Liver (tissue), 9 donors: ENCODE data around the gene ZNF862. TPM values are rescaled to one million over a fixed set of nuclear protein-coding genes. Genes with fewer than 3 reads are reported as not detected.

Source experiments
- DNase-seq: peaks from one replicate; pipeline ENCODE4 v3.0.0-alpha.2; 2017; ENCODE audit warnings: low spot score
- H3K27ac ChIP-seq, 2 donors: one replicate each; pipeline ENCODE4 v1.7.0; 2013; ENCODE audit warnings: inconsistent platforms in 2 of 2, low read length in 2 of 2, control low read depth in 1 of 2, low read depth in 1 of 2, mild to moderate bottlenecking in 1 of 2
- H3K27me3 ChIP-seq, 4 donors: one replicate each; pipeline versions ENCODE4 v1.6.1 to v1.7.0; 2013; ENCODE audit warnings: low read length in 3 of 4, inconsistent platforms in 1 of 4, mild to moderate bottlenecking in 1 of 4, moderate library complexity in 1 of 4; ENCODE audit not compliant: control insufficient read depth in 4 of 4, insufficient read depth in 4 of 4
- H3K36me3 ChIP-seq, 4 donors: one replicate each; pipeline versions ENCODE4 v1.6.1 to v1.7.0; 2013; ENCODE audit warnings: low read length in 3 of 4, mild to moderate bottlenecking in 3 of 4, low read depth in 1 of 4, moderate library complexity in 1 of 4; ENCODE audit not compliant: control insufficient read depth in 4 of 4, insufficient read depth in 3 of 4
- H3K4me1 ChIP-seq, 4 donors: one replicate each; pipeline versions ENCODE4 v1.6.1 to v1.7.0; 2013; ENCODE audit warnings: low read length in 3 of 4, mild to moderate bottlenecking in 3 of 4, moderate library complexity in 1 of 4; ENCODE audit not compliant: control insufficient read depth in 4 of 4, insufficient read depth in 4 of 4
- H3K4me3 ChIP-seq, 3 donors: one replicate each; pipeline versions ENCODE4 v1.6.1 to v1.7.0; 2013; ENCODE audit warnings: low read length in 3 of 3, control low read depth in 1 of 3, low read depth in 1 of 3, mild to moderate bottlenecking in 1 of 3
- H3K9ac ChIP-seq, 2 donors: one replicate each; pipeline ENCODE4 v1.7.0; 2013; ENCODE audit warnings: low read length in 2 of 2, mild to moderate bottlenecking in 2 of 2, moderate library complexity in 2 of 2, control low read depth in 1 of 2, low read depth in 1 of 2
- H3K9me3 ChIP-seq, 4 donors: one replicate each; pipeline versions ENCODE4 v1.6.1 to v1.7.0; 2013; ENCODE audit warnings: low read length in 3 of 4; ENCODE audit not compliant: control insufficient read depth in 4 of 4
- ATF3 ChIP-seq: IDR thresholded peaks from 2 replicates; pipeline ENCODE4 v1.6.1; 2016; ENCODE audit warnings: antibody characterized with exemption
- EGR1 ChIP-seq, 2 donors: IDR thresholded peaks; 2 replicates each; pipeline ENCODE4 v1.6.1; 2016 to 2018; ENCODE audit warnings: antibody characterized with exemption in 2 of 2, low read depth in 2 of 2
- FOXA1 ChIP-seq: IDR thresholded peaks from 2 replicates; pipeline ENCODE4 v1.6.1; 2016; ENCODE audit warnings: antibody characterized with exemption
- FOXA2 ChIP-seq: IDR thresholded peaks from 2 replicates; pipeline ENCODE4 v1.6.1; 2016; ENCODE audit warnings: antibody characterized with exemption
- GABPA ChIP-seq, 2 donors: IDR thresholded peaks in 1 of 2; conservative IDR thresholded peaks in 1 of 2; 2 replicates each; pipeline ENCODE4 v1.6.1; 2016; ENCODE audit warnings: antibody characterized with exemption in 2 of 2, mild to moderate bottlenecking in 1 of 2, moderate library complexity in 1 of 2
- HNF4A ChIP-seq, 2 donors: conservative IDR thresholded peaks; 2 replicates each; pipeline ENCODE4 v1.6.1; 2016; ENCODE audit warnings: antibody characterized with exemption in 2 of 2, mild to moderate bottlenecking in 2 of 2
- HNF4G ChIP-seq: IDR thresholded peaks from 2 replicates; pipeline ENCODE4 v1.6.1; 2016; ENCODE audit warnings: antibody characterized with exemption
- JUND ChIP-seq, 2 donors: IDR thresholded peaks; 2 replicates each; pipeline ENCODE4 v1.6.1; 2016; ENCODE audit warnings: antibody characterized with exemption in 2 of 2
- MAX ChIP-seq: IDR thresholded peaks from 2 replicates; pipeline ENCODE4 v1.6.1; 2016; ENCODE audit warnings: antibody characterized with exemption
- NR2F2 ChIP-seq: IDR thresholded peaks from 2 replicates; pipeline ENCODE4 v1.6.1; 2016; ENCODE audit warnings: antibody characterized with exemption
- RAD21 ChIP-seq, 2 donors: IDR thresholded peaks; 2 replicates each; pipeline ENCODE4 v1.6.1; 2016; ENCODE audit warnings: antibody characterized with exemption in 2 of 2, mild to moderate bottlenecking in 2 of 2
- REST ChIP-seq: IDR thresholded peaks from 2 replicates; pipeline ENCODE4 v1.6.1; 2016; ENCODE audit warnings: antibody characterized with exemption, mild to moderate bottlenecking
- RXRA ChIP-seq, 2 donors: IDR thresholded peaks; 2 replicates each; pipeline ENCODE4 v1.6.1; 2017 to 2018; ENCODE audit warnings: antibody characterized with exemption in 2 of 2, mild to moderate bottlenecking in 1 of 2
- SP1 ChIP-seq: IDR thresholded peaks from 2 replicates; pipeline ENCODE4 v1.6.1; 2018; ENCODE audit warnings: antibody characterized with exemption, mild to moderate bottlenecking
- TAF1 ChIP-seq: conservative IDR thresholded peaks from 2 replicates; pipeline ENCODE4 v1.6.1; 2016; ENCODE audit warnings: antibody characterized with exemption, mild to moderate bottlenecking
- YY1 ChIP-seq: IDR thresholded peaks from 2 replicates; pipeline ENCODE4 v1.6.1; 2016; ENCODE audit warnings: antibody characterized with exemption, mild to moderate bottlenecking
- ZBTB33 ChIP-seq: IDR thresholded peaks from 2 replicates; pipeline ENCODE4 v1.6.1; 2016; ENCODE audit warnings: antibody characterized with exemption
- WGBS: extraction: QIAGEN DNeasy Blood & Tissue Kit; methylation state at CpG from one replicate; pipeline ENCODE4 v1.1.7; 2013; 5-methylcytosine and 5-hydroxymethylcytosine counted together
- polyA plus RNA-seq, 2 donors: library from polyadenylated mRNA; stranded (reverse) in 1 of 2; unstranded in 1 of 2; fragments of 200-250 nt in 1 of 2; fragments of >200 nt in 1 of 2; fragmentation: Nextera tagmentation in 1 of 2; extraction: Ambion mirVana in 1 of 2; gene quantifications; one replicate each; pipeline versions ENCODE4 v1.2.1 to v1.2.3, GENCODE V29; 2013 to 2015
- total RNA-seq, 2 donors: library from RNA; depleted of rRNA; stranded (reverse); fragments of >200 nt; gene quantifications; one replicate each; pipeline ENCODE4 v1.2.3, GENCODE V29; 2014
- donor health status: healthy.
- donor health status: healthy.
- donor health status: healthy.
- donor health status: healthy.
- donor health status: healthy.

Gene ZNF862
- total and polyA plus RNA-seq, 4 donors: 1.9 to 9.4 (median 3.8) TPM

GRCh38 chr7:149795126-149795525, 43.0 kb upstream of the ZNF862 start (continued):
- no peak for TF ChIP-seq REST
- no peak for TF ChIP-seq HNF4G
- TF ChIP-seq EGR1 (IDR thresholded peaks at IDR 0.05; ENCODE audit: low read depth in 2 of 2): no peak

- no peaks in the 10 kb centered on the region for H3K4me1 ChIP-seq
- H3K27me3 ChIP-seq: no peaks in the 10 kb centered on the region
- DNase-seq: no peak
- 96% methylated on average over 19 of the region's 19 CpGs for WGBS
- H3K27ac ChIP-seq: no peak overlapping the region
- no peaks in the 10 kb centered on the region for H3K9me3 ChIP-seq
- H3K4me3 ChIP-seq: no peak overlapping the region
- no peak for TF ChIP-seq TAF1
- TF ChIP-seq FOXA1: no peak
- TF ChIP-seq HNF4A (conservative IDR thresholded peaks at IDR 0.05): no peak
- TF ChIP-seq MAX: no peak
- TF ChIP-seq EGR1 (IDR thresholded peaks at IDR 0.05; ENCODE audit: low read depth in 2 of 2): no peak
- no peak for TF ChIP-seq JUND (IDR thresholded peaks at IDR 0.05)
- no peak for TF ChIP-seq YY1
- no peak for TF ChIP-seq REST
- TF ChIP-seq ATF3: no peak
- no peak for TF ChIP-seq NR2F2
- no peak for TF ChIP-seq RAD21 (IDR thresholded peaks at IDR 0.05)
- TF ChIP-seq GABPA (IDR thresholded peaks at IDR 0.05 in 1 of 2, conservative IDR thresholded peaks at IDR 0.05 in 1 of 2): no peak
- no peak for TF ChIP-seq HNF4G
- H3K9ac ChIP-seq: no peak overlapping the region
- no peaks in the 10 kb centered on the region for H3K36me3 ChIP-seq
Measured at GRCh38 chr7:149796287-149796860, 41.8 kb upstream of the ZNF862 start.

- Histone ChIP-seq H3K27me3 (no peaks in the 10 kb centered on the region), H3K36me3 (no peaks in the 10 kb centered on the region), H3K27ac (no peak overlapping the region), H3K9me3 (no peaks in the 10 kb centered on the region), H3K9ac (no peak overlapping the region), H3K4me3 (no peak overlapping the region), H3K4me1 (no peaks in the 10 kb centered on the region)
- WGBS: 90% methylated on average over 7 of the region's 7 CpGs
- no peak for DNase-seq
- TF ChIP-seq ZBTB33 (no peak), ATF3 (no peak), YY1 (no peak), FOXA2 (no peak), FOXA1 (no peak), NR2F2 (no peak), RXRA (IDR thresholded peaks at IDR 0.05) (no peak), GABPA (IDR thresholded peaks at IDR 0.05 in 1 of 2, conservative IDR thresholded peaks at IDR 0.05 in 1 of 2) (no peak), SP1 (no peak)
Measured at GRCh38 chr7:149797771-149798170, 40.4 kb upstream of the ZNF862 start.
